Amygdala (tissue), 56 donors: Measurements from ENCODE around the gene CLDN7.

Source experiments
- DNase-seq, 56 donors: peaks; one replicate each; lab custom pipeline; 2025; lab: John Stamatoyannopoulos, UW

CLDN7 gene

DNA sequence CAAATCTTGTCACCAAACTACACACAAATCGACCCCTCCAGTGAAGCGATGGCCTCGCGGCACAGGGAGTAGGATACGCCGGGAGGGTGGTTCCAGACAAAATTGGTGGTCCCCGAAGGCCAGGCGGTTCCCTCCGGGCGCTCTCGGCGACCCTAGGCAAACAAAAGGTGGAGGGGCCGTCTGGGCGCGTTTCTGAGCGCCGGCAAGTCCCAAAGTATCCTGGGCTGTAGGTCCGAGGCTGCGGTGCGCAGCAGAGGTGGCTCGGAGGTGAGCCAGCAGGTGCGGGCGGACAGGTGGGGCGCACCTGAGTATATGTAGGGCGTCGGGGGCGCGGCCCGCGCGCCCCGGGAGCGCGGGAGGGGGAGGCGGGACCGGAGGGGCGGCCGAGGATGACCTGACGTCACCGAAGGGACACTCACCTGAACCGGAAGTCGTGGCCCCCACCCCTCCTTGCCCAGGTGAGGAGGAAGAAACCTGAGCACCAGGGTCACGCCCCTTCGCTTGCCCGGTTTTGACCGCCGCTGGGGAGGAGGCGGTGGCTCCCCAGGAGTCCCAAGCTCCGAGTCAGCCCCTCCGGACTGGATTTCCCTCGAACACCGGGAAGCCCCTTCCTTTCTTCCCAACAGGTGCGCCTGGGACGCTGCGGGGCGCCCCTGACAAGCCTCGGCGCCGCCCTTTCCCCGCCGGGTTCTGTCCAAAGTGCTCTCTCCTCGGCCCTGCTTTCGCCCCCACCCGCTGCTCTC is at the start of gene CLDN7:
Gene CLDN7 (minus strand): TSS at position 287 of the 743 bp plus-strand sequence. CDS start 435 bp downstream, outside the sequence.
- DNase-seq = no peak

DNA sequence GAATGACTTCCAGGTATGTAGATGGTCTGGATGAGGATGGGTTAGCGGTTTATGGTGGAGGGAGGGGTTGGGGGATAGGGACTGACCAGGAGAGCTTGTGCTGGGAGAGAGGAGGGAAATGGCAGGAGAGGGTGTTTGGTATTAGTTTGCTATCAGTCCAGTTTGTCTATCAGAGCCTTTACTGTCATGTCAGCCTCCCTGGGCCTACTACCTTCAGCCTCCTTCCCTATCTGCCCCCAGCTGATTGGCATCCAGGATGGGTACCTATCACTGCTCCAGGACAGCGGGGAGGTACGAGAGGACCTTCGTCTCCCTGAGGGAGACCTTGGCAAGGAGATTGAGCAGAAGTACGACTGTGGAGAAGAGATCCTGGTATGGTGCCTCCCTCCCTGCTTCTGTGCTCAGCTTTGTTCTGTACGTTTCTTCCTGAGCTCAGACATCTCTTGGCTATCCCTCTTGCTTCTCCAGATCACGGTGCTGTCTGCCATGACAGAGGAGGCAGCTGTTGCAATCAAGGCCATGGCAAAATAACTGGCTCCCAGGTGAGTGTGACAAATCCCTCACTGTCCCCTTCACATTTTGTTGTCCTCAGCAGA is 48.9 kb upstream of the CLDN7 start:
- DNase-seq = no peak

DNA sequence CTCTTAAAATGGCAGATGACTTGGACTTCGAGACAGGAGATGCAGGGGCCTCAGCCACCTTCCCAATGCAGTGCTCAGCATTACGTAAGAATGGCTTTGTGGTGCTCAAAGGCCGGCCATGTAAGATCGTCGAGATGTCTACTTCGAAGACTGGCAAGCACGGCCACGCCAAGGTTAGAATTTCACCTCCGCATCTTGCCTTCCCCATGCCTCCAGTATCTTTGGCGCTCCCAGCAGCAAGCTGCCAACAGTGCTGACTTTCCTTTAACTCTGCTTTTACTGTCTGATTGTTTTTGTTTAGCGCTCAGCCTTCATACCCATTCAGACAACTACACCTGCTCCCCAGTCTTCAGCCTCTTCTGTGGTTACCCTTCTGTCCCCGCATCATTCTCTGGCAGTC is 47.4 kb upstream of the CLDN7 start:
- no peak for DNase-seq

DNA sequence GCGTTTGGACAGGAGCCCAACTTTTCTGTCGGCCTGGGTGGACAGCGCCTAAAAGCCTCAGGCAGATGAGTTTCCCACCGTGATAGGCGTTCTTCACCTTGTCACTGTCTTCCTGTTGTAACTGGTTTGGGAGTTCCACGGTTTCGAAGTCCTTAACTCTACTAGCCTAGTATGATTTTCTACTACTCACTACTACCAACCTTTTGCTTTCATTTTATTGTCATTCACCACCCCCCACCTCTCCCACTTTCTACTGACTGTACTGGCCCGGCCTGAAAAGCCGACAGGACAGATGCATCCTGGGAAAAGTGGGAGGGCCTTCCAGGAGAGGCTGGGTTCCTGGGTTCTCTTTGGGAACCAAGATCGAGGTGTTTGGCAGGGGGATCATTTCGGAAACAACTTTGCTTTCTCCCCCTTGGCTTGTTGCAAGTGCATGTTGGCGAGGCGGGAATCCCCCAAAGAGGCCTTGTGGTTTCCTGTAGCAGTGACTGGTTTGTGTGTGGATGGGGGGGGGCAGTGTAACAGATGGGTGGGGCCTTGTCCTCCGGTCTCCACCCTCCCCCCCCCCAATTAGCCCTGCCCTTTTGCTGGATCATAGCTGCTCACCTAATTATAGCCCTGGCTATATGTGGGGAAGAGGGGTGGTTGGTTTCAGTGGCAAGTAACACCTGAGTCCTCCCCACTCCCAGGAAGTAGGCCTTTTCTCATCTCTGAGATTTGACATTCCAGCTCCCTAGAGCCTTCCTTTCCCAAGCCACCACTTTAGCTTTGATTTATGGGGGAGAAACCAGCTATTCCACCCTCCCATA is 46.6 kb upstream of the CLDN7 start:
- DNase-seq = peak in 32 of 56 donors; percentile 7 to 58 (median 31)

DNA sequence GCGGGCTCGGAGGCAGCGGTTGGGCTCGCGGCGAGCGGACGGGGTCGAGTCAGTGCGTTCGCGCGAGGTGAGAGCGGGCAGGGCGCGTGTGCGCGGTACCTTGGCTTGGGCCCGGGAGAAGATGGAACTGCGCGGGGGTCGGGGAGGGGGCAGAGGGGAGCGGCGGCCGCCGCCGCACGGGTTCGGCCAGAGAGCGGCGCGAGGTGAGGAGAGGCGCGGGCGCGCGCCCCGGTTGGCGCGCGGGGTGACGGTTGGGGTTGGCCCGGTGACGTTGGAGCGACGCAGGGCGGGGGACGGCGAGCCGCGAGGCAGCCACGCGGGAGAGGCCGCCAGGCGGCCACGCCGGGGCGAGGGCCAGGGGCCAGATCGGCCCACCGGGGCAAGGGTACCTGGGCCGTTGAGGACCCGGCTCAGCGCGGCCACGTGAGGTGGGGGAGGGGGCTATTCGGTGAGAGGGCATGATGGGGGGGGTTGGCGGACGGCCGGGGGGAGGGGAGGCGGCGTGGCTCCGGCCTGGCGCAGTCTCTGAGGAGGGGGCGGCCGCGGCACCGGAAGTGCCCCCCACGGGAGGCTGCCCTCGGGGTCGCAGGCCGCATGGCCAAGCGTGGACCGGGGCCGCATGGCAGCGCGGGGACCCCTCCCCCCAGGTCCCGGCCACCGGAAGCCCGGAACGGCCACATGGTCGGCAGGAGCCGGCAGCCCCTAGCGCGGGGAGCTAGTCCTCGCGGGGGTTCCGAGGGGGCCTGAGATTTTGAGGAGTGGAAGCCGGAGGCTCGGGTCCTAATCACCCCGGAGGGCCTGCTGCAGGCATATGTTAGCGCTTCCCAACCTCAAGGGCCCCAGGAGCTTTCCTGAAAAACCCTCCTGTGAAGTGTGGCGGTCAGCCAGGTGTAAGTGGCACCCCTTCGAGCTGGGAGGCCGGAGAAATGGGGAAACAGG is 45.7 kb upstream of the CLDN7 start:
- peak in 13 of 56 donors; percentile 24 to 69 (median 53) for DNase-seq

DNA sequence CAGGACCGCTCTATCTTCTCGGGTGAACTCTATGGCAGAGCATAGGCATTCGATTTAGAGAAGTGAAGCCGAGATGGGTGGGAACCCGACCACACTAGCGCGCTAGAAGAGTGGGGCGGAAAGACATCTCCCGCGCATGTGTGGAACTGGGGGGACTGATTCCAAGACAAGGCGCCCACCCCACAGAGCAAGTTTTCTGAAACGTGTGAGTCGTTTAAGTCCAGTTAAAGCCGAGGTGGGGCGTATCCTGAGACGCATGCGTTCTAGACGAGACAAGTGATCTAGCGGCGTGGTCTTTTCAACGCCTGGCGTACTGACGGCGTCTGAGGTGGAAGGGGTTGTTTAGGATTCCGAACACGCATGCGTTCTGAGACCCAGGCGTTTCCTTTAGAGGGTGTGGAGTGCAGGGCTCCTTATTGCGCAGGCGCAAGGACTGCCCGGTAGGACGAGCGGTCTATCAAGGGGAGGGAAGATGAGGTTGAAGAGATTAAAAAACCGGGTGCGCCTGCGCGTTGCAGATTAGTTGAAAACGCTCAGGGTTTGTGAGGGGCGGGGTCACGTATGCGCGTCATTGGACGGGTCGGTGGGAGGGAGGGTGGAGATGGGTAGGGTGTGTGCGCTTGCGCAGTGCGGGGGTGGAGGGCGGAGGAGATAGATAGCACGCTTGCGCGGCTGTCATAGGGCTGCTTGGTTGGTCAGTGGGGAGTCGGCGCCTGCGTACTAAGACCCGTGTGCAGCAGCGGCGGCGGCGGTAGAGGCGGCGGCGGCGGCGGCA is 44.8 kb upstream of the CLDN7 start, which contains the start of gene EIF5A:
Gene EIF5A (plus strand): TSS at position 718 of the 775 bp plus-strand sequence. CDS start 2,008 bp downstream, outside the sequence.
- peak; percentile 69 to 100 (median 99) for DNase-seq

- no peak for DNase-seq
Measured at GRCh38 chr17:7304179-7304578, 41.9 kb upstream of the CLDN7 start.

GRCh38 chr17:7296189-7296861 is 34.0 kb upstream of the CLDN7 start:
- peak in 44 of 56 donors; percentile 12 to 83 (median 57) for DNase-seq

DNA sequence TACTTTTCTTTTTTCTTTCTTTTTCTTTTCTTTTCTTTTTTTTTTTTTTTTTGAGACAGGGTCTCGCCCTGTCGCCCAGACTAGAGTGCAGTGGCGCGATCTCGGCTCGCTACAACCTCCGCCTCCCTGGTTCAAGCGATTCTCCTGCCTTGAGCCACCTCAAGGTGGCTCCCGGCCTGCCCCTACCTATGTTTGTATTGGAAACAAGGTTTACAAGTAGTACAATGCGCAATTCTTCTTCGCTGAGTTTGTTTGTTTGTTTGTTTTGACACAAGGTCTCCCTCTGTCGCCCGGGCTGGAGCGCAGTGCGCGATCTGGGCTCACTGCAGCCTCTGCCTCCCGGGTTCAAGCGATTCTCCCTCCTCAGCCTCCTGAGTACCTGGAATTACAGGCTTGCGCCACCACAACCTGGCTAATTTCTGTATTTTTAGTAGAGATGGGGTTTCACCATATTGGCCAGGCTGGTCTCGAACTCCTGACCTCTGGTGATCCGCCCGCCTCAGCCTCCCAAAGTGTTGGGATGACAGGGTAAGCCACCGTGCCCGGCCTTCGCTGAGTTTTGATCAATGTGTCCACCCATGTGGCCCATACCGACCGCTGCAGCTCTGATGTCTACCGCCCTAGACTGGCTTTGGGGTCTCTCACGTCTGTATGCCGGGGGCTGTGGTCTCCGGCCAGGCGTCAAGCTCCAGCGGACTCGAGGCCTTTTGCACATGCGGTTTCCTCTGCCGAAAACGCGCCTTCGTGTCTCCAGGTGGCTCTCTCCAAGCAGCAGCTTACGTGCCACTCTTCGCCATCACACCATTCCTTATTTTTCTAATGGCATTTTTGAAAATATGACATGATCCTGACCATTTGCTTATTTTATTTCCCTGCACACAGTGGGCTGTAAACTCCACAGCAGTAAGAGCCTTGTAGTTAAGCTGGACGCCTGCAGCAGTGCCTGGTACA is 33.2 kb upstream of the CLDN7 start:
- no peak for DNase-seq

DNA sequence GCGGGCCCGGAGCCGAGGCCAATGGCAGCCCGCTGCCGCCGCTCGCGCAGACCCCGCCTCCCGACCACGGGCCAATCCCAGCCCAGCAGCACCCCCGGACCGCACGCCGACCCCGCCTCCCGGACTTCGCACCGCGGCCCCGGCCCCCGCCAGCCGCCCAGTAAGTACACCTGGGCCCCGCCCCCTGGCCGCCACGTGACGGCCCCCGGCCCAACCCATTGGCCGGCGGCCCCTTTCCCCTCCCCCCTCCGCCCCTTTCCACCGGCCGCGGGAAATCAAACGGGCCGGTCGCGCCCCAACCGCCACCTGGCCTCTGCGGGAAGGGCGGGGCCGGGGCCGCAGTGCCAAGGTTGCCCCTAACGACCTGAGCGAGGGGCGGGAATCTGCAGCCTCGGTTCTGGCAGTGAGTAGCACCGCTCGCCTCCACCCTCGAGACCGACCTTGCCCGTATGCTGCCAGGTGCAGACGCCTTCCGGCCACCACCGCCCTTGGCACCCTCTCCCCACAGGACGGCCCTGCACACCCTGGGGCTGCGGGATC is 32.4 kb upstream of the CLDN7 start, which contains the start of gene YBX2:
Gene YBX2 (minus strand): TSS at position 26 of the 540 bp plus-strand sequence. CDS start 139 bp downstream, outside the sequence.
- peak in 11 of 56 donors; percentile 6 to 60 (median 31) for DNase-seq

GRCh38 chr17:7293816-7294613 is 31.7 kb upstream of the CLDN7 start:
- DNase-seq = no peak

DNA sequence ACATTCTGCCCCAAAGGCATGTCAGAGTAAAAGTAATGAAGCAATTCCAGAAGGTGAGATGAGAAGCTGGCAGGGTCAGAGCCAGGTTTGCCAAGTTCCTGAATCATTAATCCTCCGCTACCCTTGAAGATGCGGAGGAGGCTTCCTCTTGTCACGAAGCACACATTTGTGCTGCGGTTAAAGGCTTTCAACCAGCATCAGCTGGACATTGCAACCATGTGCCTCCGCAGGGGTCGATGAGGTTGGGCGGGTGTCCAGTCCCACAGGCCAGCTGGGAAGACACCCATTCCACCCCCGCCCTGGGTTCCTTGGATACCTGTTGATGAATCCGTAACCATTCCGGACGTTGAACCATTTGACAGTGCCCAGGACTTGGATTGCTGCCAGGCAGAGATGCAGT is 30.9 kb upstream of the CLDN7 start:
- no peak for DNase-seq

- DNase-seq = peak in 8 of 56 donors; percentile 6 to 60 (median 14)
Measured at GRCh38 chr17:7292729-7293128, 30.5 kb upstream of the CLDN7 start.

DNA sequence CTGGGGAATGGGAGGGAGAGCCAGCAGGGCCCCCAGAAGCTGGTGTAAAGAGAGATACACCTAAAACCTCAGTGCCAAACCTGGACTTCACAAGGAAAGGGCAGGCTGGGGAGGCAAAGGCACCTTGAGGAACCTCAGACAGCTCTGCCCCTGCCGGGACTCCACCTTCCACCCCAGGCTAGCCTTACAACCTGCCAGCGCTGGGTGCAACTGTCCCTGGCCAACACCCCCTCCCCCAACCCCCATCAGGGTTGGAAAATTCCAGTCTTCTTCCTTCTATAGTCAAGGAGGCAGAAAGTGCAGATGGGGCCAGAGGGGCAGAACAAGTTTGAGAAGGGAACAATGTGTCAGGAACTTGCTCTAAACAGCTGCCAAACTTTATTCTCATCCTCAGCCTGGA is 29.9 kb upstream of the CLDN7 start:
- no peak for DNase-seq

DNA sequence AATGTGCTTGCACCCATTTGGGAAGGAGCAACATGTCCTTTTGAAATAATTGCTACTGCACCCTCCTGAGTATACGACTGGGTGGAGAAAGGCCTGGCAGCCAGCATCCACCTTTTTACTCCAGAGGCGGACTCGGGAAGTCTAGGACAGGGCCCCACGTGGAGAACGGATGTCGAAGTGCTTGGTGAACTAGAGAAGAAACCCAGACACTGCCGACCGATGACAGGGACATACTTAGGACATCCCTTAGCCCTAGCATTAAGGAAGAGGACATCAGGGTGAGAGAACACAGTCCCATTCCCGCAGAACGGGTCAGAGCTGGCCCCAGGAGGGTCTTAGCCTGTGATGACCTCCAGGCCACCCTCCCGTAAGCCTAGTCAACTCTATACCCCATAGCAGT is 28.4 kb upstream of the CLDN7 start:
- DNase-seq = no peak

GRCh38 chr17:7290166-7290565 is 27.9 kb upstream of the CLDN7 start:
- DNase-seq = no peak
